HG03432 (cell line): ENCODE measurements around the gene RIBC2.
"Not testable (repeated sequence)": the region's sequence is repeated elsewhere in the genome, so short reads cannot be mapped to it uniquely, and the experiment has no call there.

Experiments used
- ATAC-seq: cut with Tn5 transposase; IDR thresholded peaks from one replicate; pipeline ENCODE4 v1.9.1; 2021; ENCODE audit warnings: mild to moderate bottlenecking, moderate library complexity; ENCODE audit not compliant: unreplicated experiment

The RIBC2 gene

DNA sequence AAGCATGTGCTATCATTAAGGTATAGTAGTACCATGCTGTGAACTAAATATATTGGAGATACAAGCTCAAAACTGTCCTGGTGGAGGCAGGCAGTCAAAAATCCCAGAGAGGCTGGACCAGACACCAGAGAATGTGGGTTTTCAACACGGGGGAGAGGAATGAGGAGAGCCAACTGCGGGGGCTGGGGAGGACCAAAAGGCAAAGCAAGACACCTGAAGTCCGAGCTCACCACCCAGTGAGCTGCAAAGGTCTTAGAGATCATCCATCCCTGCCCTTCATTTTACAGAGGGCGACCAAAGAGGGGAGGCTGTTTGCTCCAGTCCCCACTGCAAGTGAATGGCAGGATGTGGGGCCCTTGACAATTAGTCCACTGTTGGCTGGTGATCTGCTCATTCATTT lies 10.0 kb downstream of the RIBC2 start:
- no peak for ATAC-seq

DNA sequence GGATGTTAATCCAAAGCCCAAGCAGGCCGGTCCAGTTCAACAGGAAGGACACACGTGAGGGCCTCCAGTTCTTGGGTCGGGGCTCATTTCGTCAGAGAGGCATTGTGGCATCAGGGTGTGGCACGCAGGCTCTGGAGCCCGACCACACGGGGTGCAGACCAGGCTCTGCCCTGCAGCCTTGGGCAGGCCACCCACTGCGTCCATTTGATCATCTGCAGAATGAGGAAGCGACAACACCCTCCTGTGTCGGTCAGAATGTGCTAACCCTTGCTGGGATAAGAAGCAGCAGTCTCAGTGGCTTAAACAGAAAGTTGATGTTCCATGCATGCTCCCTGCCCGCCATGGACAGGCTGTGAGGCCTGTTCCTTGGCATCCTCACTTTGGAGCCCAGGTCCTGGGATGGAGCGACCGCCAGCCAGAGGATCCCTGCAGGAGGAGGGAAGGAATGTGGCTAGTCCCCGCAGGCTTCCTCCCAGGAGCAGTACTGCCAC lies 10.8 kb downstream of the RIBC2 start:
- no peak for ATAC-seq

DNA sequence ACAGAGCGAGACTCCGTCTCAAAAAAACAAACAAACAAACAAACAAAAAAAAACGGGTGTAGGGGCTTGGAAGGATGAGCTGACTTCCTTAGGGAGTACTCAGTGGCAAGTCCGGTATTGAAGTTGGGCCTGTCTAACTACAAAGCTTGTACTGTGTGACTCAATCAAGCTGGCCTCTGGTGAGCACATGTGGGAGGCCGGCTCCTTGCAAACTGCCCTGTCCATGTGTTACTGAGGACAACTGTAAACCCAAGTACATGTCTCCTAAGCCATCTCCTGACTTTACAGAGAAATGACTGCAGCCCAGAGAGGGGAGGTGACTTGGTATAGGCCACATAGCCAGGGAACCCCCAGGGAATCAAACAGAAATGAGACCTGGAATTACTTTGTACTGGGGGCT lies 11.6 kb downstream of the RIBC2 start:
- no peak for ATAC-seq

DNA sequence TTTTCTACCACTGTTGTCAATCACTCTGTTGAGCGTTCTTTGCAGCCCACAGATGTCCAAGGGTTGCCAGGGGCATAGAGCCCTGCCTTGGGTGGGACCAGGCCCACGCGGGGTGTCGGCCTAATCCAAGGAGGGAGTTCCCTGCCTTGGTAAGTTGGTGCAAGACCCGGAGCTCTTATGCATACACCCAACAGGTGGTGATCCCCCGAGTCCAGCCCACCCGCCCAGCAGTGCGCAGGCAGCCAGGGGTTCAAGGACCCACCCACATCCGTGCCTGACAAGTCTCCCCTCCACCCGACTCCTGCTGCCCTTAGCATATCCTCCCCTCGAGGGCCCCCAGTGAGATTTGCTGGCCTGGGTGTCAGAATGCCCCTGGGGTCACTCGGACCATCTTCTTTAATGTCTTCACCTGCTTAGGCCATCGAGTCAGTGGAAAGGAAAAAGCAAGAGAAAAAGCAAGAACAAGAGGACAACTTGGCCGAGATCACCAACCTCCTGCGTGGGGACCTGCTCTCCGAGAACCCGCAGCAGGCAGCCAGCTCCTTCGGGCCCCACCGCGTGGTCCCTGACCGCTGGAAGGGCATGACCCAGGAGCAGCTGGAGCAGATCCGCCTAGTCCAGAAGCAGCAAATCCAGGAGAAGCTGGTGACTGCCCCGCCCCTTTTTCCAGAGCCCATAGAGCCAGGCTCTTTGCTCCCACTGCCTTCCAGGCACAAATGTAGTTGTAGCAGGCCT lies 12.2 kb downstream of the RIBC2 start:
- ATAC-seq = no peak

DNA sequence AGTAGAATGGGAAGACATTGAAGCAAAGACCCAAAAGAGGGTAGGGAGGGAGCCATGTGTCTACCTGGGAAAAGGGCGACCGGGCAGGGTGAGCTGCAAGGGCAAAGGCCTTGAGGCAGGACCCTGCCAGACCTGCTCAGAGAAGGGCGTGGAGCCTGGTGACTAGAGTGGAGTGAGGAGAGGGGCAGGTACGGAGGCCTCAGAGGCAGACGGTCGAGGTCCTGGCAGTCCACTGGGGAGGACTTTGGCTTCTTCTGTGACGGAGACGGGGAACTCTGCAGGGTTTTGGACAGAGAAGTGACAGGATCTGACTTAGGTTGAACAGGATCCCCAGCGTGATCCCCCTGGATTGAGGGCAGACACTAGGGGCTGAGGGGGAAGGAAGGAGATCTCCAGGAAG lies 12.9 kb downstream of the RIBC2 start:
- ATAC-seq = no peak

DNA sequence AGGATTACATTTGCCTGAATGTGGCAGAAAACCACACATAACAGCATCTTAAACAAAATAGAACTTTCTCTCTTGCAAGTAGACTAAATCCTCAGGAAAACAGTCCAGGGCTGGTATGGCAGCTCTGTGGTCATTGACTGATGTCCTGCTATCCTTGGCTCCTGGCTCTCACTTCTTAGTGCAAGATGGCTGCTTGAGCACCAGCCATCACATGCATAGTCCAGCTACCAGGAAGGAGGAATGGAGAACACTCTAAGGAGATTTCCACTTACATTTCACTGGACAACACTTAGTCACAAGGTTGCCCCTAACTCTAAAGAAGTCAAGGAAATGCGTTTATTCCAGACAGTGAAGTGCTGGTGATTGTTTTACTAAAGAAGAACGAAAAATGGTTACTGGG lies 13.6 kb downstream of the RIBC2 start:
- ATAC-seq = no peak

DNA sequence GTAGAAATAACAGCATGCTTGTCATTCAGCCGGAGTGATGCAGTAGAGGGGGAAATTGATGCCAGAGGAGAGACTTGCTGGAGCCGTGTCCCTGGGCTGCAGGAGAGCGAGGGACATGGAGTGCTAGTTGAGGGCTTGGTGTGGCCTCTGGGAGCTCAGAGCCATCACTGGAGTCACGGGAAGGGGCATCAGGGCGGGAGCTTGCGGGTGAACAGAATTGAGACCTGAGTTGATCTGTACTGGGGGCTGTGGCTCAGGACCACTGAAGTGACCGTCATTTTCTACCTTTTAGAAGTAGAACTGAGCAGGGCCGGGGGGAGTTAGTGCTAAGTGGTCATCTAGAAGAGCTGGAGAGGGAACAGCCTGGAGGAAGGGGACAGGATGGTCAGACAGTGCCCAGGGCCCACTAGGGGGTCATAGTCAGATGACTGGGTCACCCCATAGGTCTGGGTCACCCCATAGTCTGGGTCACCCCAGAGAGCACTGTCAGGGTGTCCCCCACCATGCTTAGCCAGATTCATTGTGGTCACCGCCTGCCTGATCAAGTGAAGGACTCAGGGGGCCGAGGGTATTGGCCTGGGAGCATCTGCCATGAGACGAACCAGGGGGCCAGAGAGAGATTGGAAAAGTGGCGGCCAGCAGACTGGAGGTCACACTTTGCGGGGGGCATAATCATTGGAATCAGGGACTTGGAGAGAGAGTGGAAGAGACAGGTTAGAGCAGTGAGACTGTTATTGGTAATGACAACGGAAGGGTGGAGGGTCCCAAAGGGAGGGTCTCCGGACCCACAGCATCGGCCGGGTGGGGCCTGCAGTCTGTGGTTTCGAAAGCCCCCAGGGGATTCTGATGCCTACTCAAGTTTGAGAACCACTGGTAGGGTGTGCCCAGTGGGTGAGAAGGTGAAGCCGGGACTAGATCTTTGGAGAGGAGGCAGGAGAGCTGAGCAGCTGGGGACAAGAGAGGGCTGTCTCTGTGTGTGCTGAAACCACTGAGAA lies 15.2 kb downstream of the RIBC2 start:
- ATAC-seq = no peak

DNA sequence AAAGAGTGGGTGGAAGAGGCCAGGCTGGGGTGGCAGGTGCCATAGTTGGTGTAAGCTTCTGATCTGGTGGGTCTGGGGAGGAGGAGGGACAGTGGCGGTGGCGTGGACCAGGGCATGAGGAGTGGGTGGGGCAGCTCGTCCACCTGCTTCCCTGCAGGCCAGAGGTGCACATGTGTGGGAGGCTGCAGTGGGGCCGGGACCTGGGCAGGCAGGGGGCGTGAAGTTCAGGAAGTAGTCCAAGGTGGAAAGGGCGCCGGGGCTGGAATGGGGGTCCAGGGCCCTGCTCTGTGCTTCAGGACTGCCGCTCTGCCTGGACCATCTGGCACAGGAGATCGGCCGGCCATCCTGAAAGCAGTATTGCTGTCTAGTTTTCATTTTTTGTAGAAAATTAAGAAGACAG lies 15.9 kb downstream of the RIBC2 start:
- no peak for ATAC-seq

DNA sequence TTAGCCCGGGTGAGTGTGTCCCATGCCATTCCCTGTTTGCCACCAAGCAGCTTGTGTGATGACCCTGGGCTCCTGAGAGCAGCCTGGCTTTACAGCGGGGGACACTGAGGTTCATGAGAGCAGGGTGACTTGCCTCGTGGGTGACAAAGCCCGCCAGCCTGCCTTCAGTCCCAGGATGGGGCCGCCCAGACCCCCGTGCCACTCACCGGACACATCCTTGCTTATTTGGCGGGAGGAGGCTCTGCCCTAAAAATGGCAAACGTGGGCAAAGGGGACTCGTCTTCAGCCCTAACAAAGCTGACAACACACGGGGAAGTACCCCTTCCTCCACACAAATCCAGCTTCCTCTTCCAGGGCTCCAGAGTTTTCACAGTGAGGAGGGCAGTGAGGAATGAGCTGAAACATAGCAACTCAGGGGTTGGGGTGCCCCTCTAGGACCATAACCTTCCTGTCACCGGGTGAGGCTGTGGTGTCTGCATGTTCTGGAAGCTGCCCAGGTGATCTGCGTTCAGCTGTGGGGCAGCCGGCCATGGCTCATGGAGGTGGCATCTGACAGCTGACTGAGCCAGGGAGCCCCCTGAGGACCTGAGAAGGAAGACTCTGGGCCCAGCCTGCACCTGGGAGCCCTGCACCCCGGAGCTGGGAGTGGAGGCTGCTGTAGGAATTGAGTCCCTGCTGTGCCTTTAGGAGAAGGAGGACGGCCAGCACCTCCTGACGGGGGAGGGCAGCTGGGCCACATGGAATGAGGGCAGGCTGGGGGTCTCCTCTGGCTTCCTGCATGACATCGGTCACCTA lies 16.7 kb downstream of the RIBC2 start:
- ATAC-seq = no peak

DNA sequence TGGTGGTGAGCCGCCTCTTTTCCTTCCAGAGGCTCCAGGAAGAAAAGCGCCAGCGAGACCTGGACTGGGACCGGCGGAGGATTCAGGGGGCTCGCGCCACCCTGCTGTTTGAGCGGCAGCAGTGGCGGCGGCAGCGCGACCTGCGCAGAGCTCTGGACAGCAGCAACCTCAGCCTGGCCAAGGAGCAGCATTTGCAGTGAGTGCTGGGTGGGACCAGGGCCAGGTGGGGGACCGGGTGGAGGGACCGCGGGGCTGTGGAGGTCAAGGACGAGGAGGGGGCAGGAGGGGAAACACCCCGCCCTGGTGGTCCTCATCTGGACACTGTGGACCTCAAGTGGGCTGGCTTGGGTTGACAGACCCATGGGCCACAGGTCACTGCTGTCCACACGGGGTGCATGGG lies 17.4 kb downstream of the RIBC2 start:
- no peak for ATAC-seq

DNA sequence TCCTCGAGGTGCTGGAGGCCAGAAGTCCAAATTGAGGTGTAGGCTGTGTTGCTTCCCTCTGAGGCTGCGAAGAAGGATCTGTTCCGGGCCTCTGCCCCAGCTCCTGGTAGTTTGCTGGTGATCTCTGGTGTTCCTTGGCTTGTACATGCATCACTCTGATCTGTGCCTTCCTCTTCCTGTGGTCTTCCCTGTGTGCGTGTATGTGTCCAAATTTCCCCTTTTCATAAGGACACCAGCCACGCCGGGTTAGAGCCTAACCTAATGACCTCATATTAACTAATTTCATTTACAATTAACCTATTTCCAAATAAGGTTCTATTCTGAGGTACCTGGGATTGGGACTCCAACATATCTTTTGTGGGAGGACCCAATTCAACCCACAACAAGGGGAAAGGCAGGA lies 21.5 kb downstream of the RIBC2 start:
- no peak for ATAC-seq

DNA sequence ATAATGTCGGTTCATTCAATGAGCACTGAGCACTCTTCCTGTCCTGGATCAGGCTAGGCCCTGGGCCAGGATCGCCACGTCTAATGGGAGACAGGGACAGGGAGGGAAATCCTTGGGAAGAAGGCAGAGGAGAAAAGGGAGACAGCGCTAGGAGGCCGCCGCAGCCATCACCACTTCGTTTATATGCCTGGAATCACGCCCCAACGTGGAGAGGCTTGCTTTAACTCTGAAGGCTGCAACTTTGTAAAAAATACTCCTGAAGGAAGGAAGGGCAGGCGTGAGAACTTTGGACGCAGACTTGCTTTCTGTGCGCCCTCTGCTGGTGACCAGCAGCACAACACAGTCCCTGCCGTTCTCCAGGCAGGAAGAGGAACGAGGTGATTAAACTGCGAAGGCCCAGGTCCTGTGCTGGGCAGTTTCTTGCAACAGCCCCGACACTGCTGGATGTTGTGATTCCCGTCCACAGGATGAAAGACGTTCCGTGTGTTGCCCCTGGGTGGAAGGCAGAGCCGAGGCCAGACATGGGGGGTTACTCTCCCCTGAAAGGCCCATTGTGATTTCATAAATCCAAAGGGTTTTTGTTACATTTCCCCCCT lies 22.1 kb downstream of the RIBC2 start:
- ATAC-seq = no peak

DNA sequence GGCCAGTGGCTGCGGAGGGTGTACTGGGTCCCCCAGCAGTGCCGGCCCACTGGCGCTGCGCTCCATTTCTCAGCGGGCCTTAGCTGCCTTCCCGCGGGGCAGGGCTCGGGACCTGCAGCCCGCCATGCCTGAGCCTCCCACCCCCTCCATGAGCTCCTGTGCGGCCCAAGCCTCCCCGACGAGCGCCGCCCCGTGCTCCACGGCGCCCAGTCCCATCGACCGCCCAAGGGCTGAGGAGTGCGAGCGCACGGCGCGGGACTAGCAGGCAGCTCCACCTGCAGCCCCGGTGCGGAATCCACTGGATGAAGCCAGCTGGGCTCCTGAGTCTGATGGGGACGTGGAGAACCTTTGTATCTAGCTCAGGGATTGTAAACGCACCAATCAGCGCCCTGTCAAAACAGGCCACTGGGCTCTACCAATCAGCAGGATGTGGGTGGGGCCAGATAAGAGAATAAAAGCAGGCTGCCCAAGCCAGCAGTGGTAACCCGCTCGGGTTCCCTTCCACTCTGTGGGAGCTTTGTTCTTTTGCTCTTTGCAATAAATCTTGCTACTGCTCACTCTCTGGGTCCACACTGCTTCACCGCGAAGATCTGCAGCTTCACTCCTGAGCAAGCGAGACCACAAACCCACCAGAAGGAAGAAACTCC lies 23.5 kb downstream of the RIBC2 start:
- not testable (repeated sequence) for ATAC-seq

DNA sequence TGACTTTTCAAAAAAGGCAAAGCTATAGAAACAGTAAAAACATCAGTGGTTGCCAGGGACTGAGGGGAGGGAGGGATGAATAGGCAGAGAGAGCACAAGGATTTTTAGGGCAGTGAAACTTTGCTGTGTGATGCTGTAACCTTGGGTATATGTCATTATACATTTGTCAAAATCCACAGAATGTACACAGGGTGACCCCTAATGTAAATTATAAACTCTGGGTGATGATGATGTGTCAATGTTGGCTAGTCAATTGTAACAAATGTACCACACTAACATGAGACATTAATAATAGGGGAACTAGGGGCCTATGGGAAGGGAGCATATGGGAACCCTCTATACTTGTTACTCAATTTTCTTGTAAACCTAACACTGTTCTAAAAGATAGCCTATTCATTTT lies 24.8 kb downstream of the RIBC2 start:
- ATAC-seq = no peak

DNA sequence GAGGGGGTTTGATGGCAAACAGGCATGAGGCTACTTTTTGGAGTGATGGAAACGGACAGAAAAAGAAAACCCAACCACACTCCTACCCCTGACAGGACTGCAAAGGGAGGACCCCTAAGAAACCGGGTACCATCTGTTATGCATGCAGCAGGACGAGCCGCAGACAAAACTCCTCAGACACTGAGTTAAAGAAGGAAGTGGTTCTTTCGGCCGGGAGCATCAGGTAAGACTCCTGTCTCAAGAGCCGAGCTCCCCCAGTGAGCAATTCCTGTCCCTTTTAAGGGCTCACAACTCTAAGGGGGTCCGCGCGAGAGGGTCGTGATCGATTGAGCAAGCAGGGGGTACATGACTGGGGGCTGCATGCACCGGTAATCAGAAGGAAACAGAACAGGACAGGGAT lies 27.2 kb downstream of the RIBC2 start:
- ATAC-seq = not testable (repeated sequence)

DNA sequence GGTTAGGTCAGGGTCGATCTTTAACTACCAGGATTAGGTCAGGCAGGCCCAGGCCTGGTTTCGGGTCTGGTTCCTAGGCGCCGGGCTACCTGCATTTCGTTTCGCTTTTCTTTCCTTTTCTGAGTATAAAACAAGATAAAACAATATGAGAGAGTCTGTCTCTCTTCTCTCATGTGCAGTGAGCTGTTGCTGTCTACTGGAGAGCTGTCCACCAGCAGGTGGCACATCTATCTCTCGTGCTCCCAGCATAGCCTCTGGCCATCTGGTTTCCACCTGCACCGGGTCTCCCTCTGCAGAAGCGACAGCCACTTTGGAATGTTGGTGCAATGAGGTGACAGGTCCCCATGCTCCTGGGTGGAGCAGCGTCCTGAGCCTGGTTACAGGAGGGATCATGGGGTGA lies 27.6 kb downstream of the RIBC2 start:
- ATAC-seq = no peak

DNA sequence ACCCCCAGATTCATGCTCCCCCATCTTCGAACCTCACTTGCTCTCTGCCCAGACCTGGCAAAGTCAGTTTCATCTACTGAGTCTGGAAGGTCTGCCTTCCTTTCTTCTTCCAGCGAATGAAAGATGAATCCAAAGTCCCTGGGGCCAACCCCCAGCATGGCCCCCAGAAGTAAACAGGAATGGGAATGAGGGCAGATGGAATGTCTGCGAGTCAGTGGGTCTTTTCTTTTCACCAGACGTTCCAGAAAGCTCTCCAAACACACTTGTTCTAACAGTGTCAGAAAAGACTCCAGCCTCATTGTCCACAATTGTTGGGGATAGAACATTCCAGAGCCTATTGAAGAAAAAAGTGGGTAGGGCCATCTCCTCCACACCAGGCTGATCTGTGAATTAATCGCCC lies 28.6 kb downstream of the RIBC2 start:
- ATAC-seq = no peak

DNA sequence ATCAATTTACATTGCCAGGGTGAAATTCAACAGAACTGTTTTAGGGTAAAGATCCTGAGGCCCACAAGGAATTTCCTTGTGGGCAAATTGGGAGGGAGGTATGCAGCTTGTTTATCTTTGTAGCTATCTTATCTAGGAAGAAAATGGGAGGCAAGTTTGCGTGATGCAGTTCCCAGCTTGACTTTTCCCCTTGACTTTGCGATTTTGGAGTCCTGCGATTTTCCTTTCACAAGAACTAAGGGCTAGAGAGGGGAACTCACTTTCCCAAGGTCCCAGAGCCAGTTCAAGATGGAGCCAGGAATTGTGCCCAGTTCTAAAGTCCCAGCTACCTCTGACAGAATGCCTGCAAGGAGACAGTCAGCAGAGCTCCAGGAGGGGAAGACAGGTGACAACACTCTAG lies 30.7 kb downstream of the RIBC2 start:
- no peak for ATAC-seq

DNA sequence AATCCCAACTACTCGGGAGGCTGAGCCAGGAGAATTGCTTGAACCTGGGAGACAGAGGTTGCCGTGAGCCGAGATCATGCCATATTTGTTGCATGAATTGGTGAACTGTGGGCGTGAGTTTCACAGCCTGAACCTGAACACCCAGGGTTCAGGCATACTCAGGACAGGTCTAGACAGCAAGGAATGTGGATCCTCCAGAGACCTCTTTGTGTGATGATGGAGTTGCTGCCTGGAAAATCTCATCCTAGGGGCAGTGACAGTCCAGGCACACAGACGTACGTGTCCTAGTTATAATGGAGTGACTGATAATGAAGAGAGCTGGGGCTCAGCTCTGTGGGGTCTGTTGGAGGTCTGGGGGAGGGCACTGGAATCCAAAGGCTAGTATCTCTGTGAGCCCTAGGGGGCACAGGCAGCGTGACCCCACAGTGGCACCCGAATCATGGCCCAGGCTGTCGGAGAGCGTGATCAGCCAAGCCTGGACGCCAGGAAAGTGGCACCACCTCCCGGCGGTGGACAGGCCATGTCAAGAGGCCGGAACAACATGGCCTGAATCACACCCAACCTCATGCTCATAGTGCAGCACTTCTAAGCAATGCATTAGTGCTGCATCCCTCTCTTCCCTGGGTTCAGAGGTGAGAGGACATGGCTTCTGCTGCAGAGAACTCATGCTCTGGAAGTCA lies 31.7 kb downstream of the RIBC2 start:
- ATAC-seq = no peak

DNA sequence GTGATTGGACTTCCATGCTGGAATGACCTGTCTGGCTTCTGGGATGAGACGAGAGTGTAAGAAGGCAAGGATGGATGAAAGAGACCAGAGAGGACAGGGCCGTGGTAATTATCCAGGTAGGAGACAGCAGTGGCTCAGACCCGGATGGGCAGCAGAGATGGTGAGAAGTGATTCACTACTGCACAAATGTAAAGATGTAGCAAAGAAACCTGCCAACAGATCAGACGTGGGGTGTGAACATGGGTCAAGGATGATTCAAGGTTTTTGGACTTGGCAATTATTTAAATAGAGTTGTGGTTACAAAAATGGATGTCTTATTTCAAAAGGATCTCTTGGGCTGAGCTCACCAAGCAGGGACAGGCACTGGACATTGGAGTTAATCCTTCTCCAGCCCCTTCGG lies 32.7 kb downstream of the RIBC2 start:
- ATAC-seq = no peak
